Kasumi-1 (cell line): ENCODE results near the gene CELF4.

ENCODE experiments used
- DNase-seq, 2 experiments: peaks; one replicate each; lab custom pipeline; 2025; lab: John Stamatoyannopoulos, UW

Gene CELF4

GRCh38 chr18:37225279-37225678, 340.3 kb downstream of the CELF4 start:
- DNase-seq: no peak

GRCh38 chr18:37222999-37223378, 342.6 kb downstream of the CELF4 start:
- no peak for DNase-seq

- no peak for DNase-seq
Observed at GRCh38 chr18:37222354-37222998, 343.1 kb downstream of the CELF4 start.

GRCh38 chr18:37219257-37219656, 346.3 kb downstream of the CELF4 start:
- DNase-seq: no peak

GRCh38 chr18:37218022-37218590, 347.5 kb downstream of the CELF4 start:
- no peak for DNase-seq

- no peak for DNase-seq
Observed at GRCh38 chr18:37210781-37211180, 354.8 kb downstream of the CELF4 start.

- DNase-seq: no peak
Observed at GRCh38 chr18:37207343-37207742, 358.3 kb downstream of the CELF4 start.

GRCh38 chr18:37199741-37200140, 365.9 kb downstream of the CELF4 start:
- DNase-seq: no peak
